HG03196 (cell line): ENCODE results near the gene APLN.

Experiments used
- ATAC-seq: cut with Tn5 transposase; IDR thresholded peaks from one replicate; pipeline ENCODE4 v1.9.1; 2021; ENCODE audit not compliant: unreplicated experiment

APLN gene

GRCh38 chrX:129663171-129663570 is 8.4 kb upstream of the APLN start:
- no peak for ATAC-seq

- ATAC-seq = no peak
Measured at GRCh38 chrX:129661369-129661768, 6.6 kb upstream of the APLN start.

DNA sequence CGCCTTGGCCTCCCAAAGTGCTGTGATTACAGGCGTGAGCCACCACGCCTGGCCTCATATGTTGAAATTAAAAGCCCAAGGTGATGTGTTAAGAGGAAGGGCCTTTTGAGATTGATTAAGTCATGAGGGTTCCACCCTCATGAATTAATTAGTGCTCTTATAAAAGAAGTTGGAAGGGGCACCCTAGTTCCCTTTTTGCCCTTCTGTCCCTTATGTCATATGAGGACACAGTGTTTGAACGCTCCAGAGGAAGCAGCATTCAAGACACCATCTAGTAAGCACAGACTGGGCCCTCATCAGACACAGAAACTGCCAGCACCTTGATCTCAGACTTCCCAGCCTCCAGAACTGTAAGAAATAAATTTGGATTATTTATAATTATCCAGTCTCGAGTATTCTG is 5.1 kb upstream of the APLN start:
- ATAC-seq = no peak

GRCh38 chrX:129659141-129659540 is 4.4 kb upstream of the APLN start:
- ATAC-seq = no peak

- no peak for ATAC-seq
Measured at GRCh38 chrX:129658429-129658828, 3.7 kb upstream of the APLN start.

- no peak for ATAC-seq
Measured at GRCh38 chrX:129655547-129656249, 942 bp upstream of the APLN start.

DNA sequence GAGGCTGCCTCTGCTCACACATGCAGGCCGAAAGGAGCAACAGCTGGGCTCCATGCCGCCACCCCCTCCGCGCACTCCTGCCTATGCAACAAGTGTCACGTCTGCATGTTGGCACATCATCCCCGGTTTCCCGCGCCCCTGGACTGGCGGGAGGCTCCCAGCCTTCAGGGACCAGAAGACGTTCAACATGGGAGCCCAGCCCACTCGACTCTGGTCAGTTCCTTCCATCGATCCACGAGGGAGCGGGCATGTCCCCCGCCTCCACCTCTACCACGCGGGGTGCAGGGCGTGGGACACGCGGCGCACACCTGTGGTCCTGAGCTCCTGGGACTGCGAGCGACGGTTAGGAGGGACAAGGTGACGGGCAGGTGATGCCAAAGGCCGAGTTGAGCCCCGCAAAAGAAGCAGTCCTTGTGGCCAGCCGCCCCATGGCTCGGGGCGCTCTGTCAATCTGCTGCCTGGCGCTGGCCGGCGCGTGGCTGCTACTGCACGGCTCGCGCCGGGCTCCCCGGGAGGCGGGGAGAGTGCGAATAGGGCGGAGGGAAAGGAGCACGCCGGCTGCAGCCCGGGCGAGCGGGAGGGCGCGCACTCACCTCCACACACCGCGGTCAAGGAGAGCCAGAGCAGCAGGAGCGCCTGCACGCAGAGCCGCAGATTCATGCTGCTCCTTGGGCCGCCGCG is 645 bp downstream of the APLN start:
- no peak for ATAC-seq

DNA sequence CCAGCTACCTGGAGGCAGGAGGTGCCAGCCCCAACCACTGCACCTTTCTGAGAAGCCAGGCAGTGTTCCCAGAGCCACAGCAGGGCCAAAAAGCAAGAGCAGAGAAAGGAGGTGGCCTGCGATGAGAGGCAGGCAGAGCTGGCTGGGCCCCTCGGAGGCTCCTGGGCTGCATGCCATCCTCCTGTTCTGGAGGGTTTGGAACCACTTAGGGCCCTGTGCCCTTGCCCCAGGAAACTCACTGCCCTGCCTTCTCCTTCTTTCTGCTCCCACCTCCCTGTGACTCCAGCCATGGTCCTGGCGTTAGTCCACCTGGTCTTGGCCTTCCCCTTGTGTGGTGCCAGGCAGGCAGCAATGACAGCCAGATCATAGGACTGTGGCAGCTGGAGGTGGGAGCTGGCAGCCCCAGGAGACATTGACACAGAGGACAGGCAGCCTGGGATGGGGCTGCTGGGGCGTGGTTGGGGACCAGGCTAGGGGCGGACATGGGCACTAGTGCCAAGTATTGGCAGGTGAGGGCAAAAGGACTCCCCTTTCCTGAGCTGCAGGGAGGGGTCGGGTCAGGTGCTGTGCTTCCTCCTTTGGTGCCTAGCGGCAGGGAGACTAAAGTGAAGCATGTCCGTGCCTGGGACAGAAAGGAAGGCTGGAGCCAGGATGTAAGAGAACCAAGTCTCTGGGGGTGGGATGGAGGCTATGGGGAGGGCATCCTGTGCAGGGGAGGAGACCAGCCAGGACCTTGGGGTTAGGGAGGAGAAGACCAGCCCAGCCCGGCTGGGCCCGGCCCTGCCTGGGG is 1.4 kb downstream of the APLN start:
- ATAC-seq = no peak

DNA sequence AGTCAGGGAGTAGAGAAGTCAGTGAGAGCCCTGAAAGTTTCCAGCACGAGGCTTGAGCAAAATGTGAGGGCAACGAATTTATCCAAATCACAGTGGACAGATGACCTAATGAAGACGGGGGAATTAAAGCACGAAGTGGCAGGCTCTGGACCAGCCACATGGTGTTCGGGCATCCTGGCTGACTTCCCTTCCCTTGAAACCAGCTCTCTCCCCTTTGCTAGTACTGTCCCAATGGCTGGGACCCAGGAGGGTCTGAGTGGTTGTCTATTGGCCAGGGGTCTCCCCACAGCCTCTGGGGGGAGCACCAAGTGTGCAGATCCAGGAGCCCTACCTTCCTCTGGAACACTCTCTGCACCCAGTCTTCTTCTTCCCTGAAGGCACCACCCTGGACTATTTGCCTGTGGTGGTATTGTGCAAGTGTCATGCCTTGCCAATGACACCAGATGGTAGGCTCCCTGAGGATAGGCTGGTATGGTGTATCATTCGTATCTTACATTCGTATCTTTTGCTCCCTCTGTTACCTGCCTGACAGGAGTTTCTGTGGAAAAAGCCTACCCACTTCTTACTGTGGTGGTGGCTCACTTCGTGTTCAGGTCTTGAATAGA is 2.1 kb downstream of the APLN start:
- no peak for ATAC-seq

DNA sequence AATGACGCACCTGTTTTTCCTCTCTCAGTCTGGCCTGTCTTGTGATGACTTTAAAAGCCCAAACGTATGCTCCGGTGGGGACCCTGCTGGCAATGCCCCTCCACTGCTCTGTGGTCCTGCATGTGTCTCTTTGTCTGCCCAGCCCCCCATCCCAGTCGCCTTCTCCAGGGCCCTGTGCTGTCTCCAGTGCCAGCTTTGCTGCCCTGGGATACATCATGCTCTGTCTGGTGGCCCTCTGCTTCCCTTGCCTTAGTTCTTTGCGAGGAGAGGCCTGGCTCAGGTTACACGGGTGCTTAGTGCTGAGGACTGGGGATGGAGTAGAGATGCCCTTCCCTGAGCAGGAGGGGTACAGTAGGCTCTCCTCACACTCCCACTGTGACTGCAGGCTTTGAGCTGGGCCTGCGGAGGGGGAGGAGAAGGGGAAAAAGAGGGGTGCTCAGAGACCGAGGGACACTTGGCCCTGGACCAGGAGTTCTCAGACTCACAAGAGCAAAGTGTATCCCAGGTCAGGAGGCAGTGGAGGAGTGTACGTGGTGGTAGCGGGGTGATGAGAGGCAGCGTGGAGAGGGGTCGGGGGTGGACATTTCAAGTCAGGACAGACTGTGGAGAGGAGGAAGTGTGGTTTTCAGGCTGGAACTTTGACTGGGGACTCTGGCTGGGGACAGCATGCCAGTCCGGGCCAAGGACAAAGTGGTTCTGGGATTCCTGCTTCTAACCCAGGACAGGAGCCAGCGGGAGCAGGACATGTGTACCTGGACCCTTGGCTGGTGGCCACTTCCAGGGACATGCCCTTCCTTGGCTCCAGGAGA is 2.8 kb downstream of the APLN start:
- ATAC-seq = no peak

DNA sequence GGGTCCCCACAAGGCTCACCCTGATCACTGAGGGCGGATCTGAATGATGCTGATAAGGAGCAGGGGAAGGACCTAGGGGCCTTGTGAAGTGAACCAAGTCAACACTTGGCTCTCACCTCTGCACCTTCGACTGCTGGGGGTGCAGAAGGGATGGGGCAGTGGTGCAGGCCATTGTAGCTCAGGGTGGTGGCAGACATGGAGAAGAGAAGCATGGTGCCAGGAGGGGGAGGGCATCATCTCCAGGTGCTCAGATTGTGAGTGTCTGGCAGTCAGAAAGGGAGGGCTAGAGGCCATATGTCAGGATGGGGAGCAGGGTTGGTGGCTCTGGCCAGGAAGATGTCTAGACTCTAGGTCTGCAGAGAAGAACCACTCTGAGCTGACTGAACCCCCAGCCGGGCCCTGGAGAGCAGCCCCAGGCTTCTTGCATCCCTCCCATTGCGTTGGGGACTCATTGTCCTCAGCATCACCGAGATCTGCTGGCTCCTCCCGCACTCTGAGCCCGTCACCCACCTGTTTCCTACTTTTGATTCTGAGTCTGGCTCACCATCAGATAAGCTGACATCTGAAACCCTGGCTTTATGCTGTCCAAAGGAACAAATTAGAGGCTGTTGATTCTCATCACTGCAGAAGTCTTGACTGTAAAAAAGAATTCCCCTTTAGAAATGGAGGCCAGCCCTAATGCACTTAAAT is 3.8 kb downstream of the APLN start:
- ATAC-seq = no peak

- no peak for ATAC-seq
Measured at GRCh38 chrX:129650183-129650689, 4.5 kb downstream of the APLN start.

- ATAC-seq = no peak
Measured at GRCh38 chrX:129649268-129650182, 5.2 kb downstream of the APLN start.

DNA sequence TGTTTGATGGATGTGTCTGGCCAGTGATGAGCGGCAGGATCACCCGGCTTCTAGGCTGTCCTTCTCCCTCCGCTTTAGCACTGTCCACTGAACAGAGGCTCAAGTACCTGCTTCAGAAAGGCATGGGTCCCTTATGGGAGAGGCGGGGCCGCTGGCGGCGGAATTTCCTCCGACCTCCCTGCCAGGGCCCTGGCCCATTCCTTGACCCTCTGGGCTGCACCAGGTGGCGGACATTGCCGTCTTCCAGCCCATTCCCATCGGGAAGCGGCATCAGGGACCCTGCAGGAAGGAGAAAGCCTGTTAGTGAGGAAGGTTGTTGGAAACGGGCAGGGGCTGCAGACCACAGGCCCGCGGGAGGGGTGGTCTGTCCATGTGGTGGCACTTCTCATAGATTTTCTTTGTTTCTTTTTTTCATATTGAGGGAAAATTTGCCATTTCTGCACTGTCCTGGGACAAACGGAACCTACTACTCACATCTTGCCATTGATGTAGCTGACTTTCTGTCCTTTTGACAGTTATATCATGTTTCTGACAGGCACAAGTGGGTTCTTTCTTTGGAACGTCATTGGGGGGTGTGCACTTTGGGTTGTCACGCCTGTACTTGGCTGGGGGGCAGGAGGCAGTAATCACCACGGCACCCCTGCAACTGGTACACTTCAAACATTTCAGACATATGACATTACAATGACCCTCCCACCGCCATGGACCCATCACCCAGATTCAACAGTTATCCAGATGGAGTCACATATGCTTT is 6.1 kb downstream of the APLN start:
- ATAC-seq = no peak

DNA sequence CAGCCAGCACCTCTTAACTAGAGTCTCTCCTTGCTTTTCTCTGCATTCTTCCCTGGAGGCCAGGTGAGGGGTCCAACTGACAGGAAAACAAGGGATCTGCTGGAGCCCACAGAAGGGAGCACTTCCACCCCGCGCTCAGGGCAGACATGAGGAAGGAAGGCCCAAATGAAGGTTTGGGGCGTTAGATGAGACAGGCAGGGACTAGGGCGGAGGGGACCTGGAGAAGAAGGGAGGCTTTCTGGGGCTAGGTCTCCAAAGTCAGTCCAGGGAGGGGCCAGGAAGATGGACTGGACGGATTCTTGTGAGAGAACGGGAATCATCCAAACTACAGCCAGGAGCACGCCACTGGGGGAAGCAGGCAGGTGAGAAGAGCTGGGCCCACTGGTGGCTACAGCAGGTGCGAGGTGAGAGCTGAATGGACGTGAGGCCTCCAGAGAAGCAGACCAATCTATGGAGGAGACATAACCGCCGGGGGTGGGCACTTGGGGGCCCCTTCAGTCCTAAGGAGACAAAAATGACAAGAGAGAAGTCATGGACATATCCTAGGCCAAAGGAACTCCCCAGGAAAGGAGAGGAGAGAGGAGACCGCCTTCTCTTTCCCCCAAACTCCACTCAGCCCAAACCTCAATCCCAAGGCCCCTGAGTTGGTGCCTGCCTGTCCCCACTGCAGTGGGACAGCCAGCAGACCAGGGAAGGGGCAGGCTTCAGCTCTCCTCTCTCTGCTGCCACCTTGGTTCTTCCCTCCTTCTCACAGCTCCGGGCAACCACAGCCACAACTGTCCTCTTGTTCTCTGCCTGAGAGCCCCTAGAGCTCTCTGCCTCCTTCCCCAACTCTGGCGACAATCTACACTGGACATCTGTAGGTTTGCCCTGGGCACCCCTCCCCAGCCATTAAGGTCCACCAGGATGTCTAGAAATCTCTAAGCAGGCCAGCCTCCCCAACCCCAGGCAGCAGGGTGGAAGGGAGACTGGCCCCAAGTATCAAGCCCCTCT is 7.0 kb downstream of the APLN start:
- ATAC-seq = no peak

DNA sequence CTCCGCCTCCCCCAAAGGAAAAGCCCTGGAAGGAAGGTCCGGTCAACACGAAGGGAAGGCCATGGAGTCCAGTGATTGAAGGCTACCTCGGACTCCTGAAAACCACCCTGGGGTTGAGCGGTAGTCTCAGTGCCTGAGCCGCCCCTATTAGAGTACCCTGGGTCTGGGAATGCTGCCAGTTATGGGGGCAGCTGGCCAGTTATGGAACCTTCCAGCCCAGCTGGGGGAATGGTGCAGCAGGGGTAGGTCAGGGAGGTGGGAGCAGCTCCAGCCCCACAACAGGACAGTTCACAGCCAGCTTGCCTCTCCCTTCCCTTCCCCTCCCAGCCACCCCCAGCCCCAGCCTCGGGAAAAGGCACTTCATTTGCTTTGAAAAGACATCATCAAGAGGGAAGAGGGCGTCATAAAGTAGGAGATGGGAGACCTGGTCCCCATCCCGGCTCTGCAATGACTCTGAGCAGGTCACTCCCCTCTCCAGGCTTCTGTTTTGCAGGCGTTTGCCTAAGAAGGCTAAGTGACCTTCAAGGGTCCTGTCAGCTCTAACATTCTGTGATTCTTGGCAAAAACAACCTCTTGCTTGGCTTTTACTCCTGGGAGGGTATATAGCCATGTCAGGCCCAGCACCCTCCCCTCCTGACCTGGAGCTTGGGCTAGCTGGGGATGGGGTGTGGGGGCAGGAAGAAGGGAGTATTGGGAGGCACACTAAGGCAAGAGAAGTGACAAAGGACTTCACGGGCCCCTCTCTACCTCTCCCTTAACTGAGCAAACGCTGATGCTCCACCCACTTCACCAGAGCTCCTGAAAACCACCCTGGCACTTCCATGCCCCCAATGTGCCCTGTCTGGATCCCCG is 8.0 kb downstream of the APLN start:
- ATAC-seq = no peak
